Aorta (tissue), 5 donors: ENCODE results near the gene GADL1. TPM values are rescaled to one million over a fixed set of nuclear protein-coding genes. Genes with fewer than 3 reads are reported as not detected.

Experiments used
- ATAC-seq: fragments of 200-7000 bp; cut with Tn5 transposase; one replicate; pipeline ENCODE4 v1.9.1; 2022; ENCODE audit warnings: moderate library complexity; ENCODE audit not compliant: low FRiP score
- DNase-seq, 2 donors: peaks; one replicate each; pipeline ENCODE4 v3.0.0-alpha.2; 2020
- H3K27ac ChIP-seq, 2 donors: one replicate each; pipeline ENCODE4 v1.5.1; 2013; ENCODE audit warnings: low read length in 2 of 2, mild to moderate bottlenecking in 2 of 2, moderate library complexity in 2 of 2, control low read depth in 1 of 2, inconsistent platforms in 1 of 2, low read depth in 1 of 2
- H3K27me3 ChIP-seq, 2 donors: one replicate each; pipeline ENCODE4 v1.6.1; 2013; ENCODE audit warnings: control low read depth in 1 of 2, low read length in 1 of 2, mild to moderate bottlenecking in 1 of 2, moderate library complexity in 1 of 2; ENCODE audit not compliant: insufficient read depth in 2 of 2, control insufficient read depth in 1 of 2
- H3K36me3 ChIP-seq, 2 donors: one replicate each; pipeline ENCODE4 v1.6.1; 2013; ENCODE audit warnings: control low read depth in 1 of 2, low read length in 1 of 2, mild to moderate bottlenecking in 1 of 2; ENCODE audit not compliant: insufficient read depth in 2 of 2, control insufficient read depth in 1 of 2
- H3K4me1 ChIP-seq, 2 donors: one replicate each; pipeline ENCODE4 v1.6.1; 2013; ENCODE audit warnings: low read length in 2 of 2, control low read depth in 1 of 2, mild to moderate bottlenecking in 1 of 2, moderate library complexity in 1 of 2; ENCODE audit not compliant: insufficient read depth in 2 of 2, control insufficient read depth in 1 of 2
- H3K4me3 ChIP-seq, 2 donors: one replicate each; pipeline ENCODE4 v1.5.1; 2013; ENCODE audit warnings: low read length in 2 of 2, control low read depth in 1 of 2, mild to moderate bottlenecking in 1 of 2
- H3K9me3 ChIP-seq: one replicate; pipeline ENCODE4 v1.6.1; 2013; ENCODE audit warnings: mild to moderate bottlenecking, low read length; ENCODE audit not compliant: control insufficient read depth
- WGBS, 2 donors: extraction: QIAGEN DNeasy Blood & Tissue Kit; methylation state at CpG; one replicate each; pipeline ENCODE4 v1.1.7; 2013; 5-methylcytosine and 5-hydroxymethylcytosine counted together
- intact Hi-C, 2 donors: fragments of 100-400 bp; cut with DNase I; formaldehyde crosslinking; loops; one replicate each; pipeline versions ENCODE4 v1.14.2 to v1.15.0; 2022
- polyA plus RNA-seq, 2 donors: library from polyadenylated mRNA; stranded (reverse); fragments of 200-250 nt; gene quantifications; one replicate each; pipeline ENCODE4 v1.2.3, GENCODE V29; 2013
- total RNA-seq, 2 donors: library from RNA; stranded (reverse); fragmentation: NEBNext Ultra II Directional; extraction: Animal tissue kit (Norgen Biotek cat#: 25700); gene quantifications; one replicate each; pipeline ENCODE4 v1.2.1, GENCODE V29; 2021
- donor health status: healthy with polysubstance abuse.
- donor health status: Bipolar disorder and iron deficiency.
- donor health status: DM: no; HTN: no; CAD: no.
- donor health status: DM: no; HTN: no; CAD: no.
- donor health status: DM: yes; HTN: yes; CAD: no.

The GADL1 gene
- total and polyA plus RNA-seq, 4 donors: 0.10 to 2.3 (median 1.7) TPM

- WGBS, 2 donors: 94 to 95% methylated on average over 5 of the region's 5 CpGs
- Histone ChIP-seq H3K4me1 (no peaks in the 10 kb centered on the region), H3K4me3 (no peak overlapping the region), H3K9me3 (no peaks in the 10 kb centered on the region), H3K27me3 (no peaks in the 10 kb centered on the region), H3K36me3 (no peaks in the 10 kb centered on the region), H3K27ac (no peak overlapping the region)
- no peak for ATAC-seq
- intact Hi-C loops: no loop called here
- no peak for DNase-seq
These were observed 868 bp upstream of the GADL1 start for GRCh38 chr3:30895329-30895728.

GRCh38 chr3:30893678-30894325 lies 659 bp downstream of the GADL1 start:
- DNase-seq (no peak), ATAC-seq (no peak)
- Histone ChIP-seq H3K9me3 (no peaks in the 10 kb centered on the region), H3K4me3 (peak overlapping the region; percentile 57 to 99), H3K4me1 (no peaks in the 10 kb centered on the region), H3K27ac (no peak overlapping the region), H3K36me3 (no peaks in the 10 kb centered on the region), H3K27me3 (no peaks in the 10 kb centered on the region)
- 41 to 49% methylated on average over 8 of the region's 8 CpGs for WGBS, 2 donors
- intact Hi-C loops: no loop called here

GRCh38 chr3:30890907-30891306 lies 3.6 kb downstream of the GADL1 start:
- no peak overlapping the region for H3K27ac ChIP-seq
- H3K36me3 ChIP-seq: no peaks in the 10 kb centered on the region
- H3K9me3 ChIP-seq: no peaks in the 10 kb centered on the region
- no peak overlapping the region for H3K4me3 ChIP-seq
- H3K27me3 ChIP-seq: no peaks in the 10 kb centered on the region
- 63 to 70% methylated on average over 1 of the region's 1 CpG for WGBS, 2 donors
- no peak for ATAC-seq
- no peaks in the 10 kb centered on the region for H3K4me1 ChIP-seq
- DNase-seq: no peak
- intact Hi-C loops: no loop called here

GRCh38 chr3:30886888-30887287 lies 7.6 kb downstream of the GADL1 start:
- H3K36me3 ChIP-seq: no peaks in the 10 kb centered on the region
- ATAC-seq: peak; percentile 29
- 80 to 95% methylated on average over 2 of the region's 2 CpGs for WGBS, 2 donors

GRCh38 chr3:30878862-30879261 lies 15.6 kb downstream of the GADL1 start:
- Histone ChIP-seq H3K36me3 (no peaks in the 10 kb centered on the region), H3K9me3 (no peaks in the 10 kb centered on the region), H3K27ac (no peak overlapping the region), H3K4me3 (no peak overlapping the region), H3K4me1 (peaks cover 0 to under 1% of the 10 kb centered on the region in 2 donors), H3K27me3 (no peaks in the 10 kb centered on the region)
- DNase-seq (no peak), ATAC-seq (no peak)
- intact Hi-C loops: no loop called here
- WGBS, 2 donors: 83 to 87% methylated on average over 1 of the region's 1 CpG

More at GRCh38 chr3:30886888-30887287, 7.6 kb downstream of the GADL1 start:
- no peak overlapping the region for H3K4me3 ChIP-seq
- intact Hi-C loops: no loop called here
- no peak overlapping the region for H3K27ac ChIP-seq
- no peak for DNase-seq
- no peaks in the 10 kb centered on the region for H3K4me1 ChIP-seq
- H3K9me3 ChIP-seq: no peaks in the 10 kb centered on the region
- no peaks in the 10 kb centered on the region for H3K27me3 ChIP-seq

GRCh38 chr3:30875505-30875904 lies 19.0 kb downstream of the GADL1 start:
- intact Hi-C loops: no loop called here

GRCh38 chr3:30873671-30874070 lies 20.8 kb downstream of the GADL1 start:
- H3K4me1 ChIP-seq: peaks cover 1 to 4% of the 10 kb centered on the region in 2 donors
- ATAC-seq: no peak
- H3K9me3 ChIP-seq: no peaks in the 10 kb centered on the region
- no peak overlapping the region for H3K27ac ChIP-seq
- H3K36me3 ChIP-seq: no peaks in the 10 kb centered on the region
- no peaks in the 10 kb centered on the region for H3K27me3 ChIP-seq
- H3K4me3 ChIP-seq: no peak overlapping the region
- DNase-seq: no peak
- intact Hi-C loops: no loop called here

More at GRCh38 chr3:30875505-30875904, 19.0 kb downstream of the GADL1 start:
- 93 to 94% methylated on average over 5 of the region's 5 CpGs for WGBS, 2 donors
- Histone ChIP-seq H3K4me1 (peaks cover 1 to 4% of the 10 kb centered on the region in 2 donors), H3K27me3 (no peaks in the 10 kb centered on the region), H3K36me3 (no peaks in the 10 kb centered on the region), H3K27ac (no peak overlapping the region), H3K4me3 (no peak overlapping the region), H3K9me3 (no peaks in the 10 kb centered on the region)
- DNase-seq (no peak), ATAC-seq (no peak)

- peaks cover 1 to 7% of the 10 kb centered on the region in 2 donors for H3K4me1 ChIP-seq
- no peak overlapping the region for H3K27ac ChIP-seq
- no peaks in the 10 kb centered on the region for H3K9me3 ChIP-seq
- no peaks in the 10 kb centered on the region for H3K36me3 ChIP-seq
- intact Hi-C loops: no loop called here
- no peak for ATAC-seq
- H3K4me3 ChIP-seq: no peak overlapping the region
- H3K27me3 ChIP-seq: no peaks in the 10 kb centered on the region
- DNase-seq: no peak
These were observed 21.6 kb downstream of the GADL1 start for GRCh38 chr3:30872879-30873278.

- Histone ChIP-seq H3K4me1 (peaks cover 1 to 8% of the 10 kb centered on the region in 2 donors), H3K36me3 (no peaks in the 10 kb centered on the region), H3K4me3 (no peak overlapping the region), H3K9me3 (no peaks in the 10 kb centered on the region), H3K27ac (no peak overlapping the region), H3K27me3 (no peaks in the 10 kb centered on the region)
- no peak for DNase-seq
- intact Hi-C loops: no loop called here
- WGBS, 2 donors: 3 to 4% methylated on average over 2 of the region's 2 CpGs
- no peak for ATAC-seq
These were observed 22.7 kb downstream of the GADL1 start for GRCh38 chr3:30871720-30872119.
